Calu3 (cell line): ENCODE data around the gene NTMT2. TPM values are rescaled to one million over a fixed set of nuclear protein-coding genes. Genes with fewer than 3 reads are reported as not detected.

ENCODE experiments used
- BruUV-seq: library from RNA; stranded (reverse); fragments of 400-500 nt; replicated peaks from 2 replicates; lab custom pipeline; 2021; lab: Mats Ljungman, UMichigan
- CTCF ChIA-PET: fragments of 300-600 bp; sonication (Branson Sonifier 250); formaldehyde crosslinking; loops from one replicate; lab custom pipeline; 2022; ENCODE audit warnings: antibody characterized with exemption; lab: Charles Lee
- DNase-seq: peaks from one replicate; pipeline ENCODE4 v3.0.0; 2022
- H3K27ac Mint-ChIP-seq: one replicate; pipeline ENCODE4 v1.8.0; 2022; ENCODE audit warnings: mixed read lengths; ENCODE audit not compliant: unreplicated experiment
- H3K27me3 Mint-ChIP-seq: one replicate; pipeline ENCODE4 v1.8.0; 2022; ENCODE audit warnings: mixed read lengths; ENCODE audit not compliant: unreplicated experiment
- H3K36me3 Mint-ChIP-seq: one replicate; pipeline ENCODE4 v1.8.0; 2022; ENCODE audit warnings: mild to moderate bottlenecking, moderate library complexity, mixed read lengths; ENCODE audit not compliant: insufficient read depth, unreplicated experiment
- H3K4me1 Mint-ChIP-seq: one replicate; pipeline ENCODE4 v1.8.0; 2022; ENCODE audit warnings: mild to moderate bottlenecking, low read depth, mixed read lengths; ENCODE audit not compliant: unreplicated experiment
- H3K4me3 Mint-ChIP-seq: one replicate; pipeline ENCODE4 v1.8.0; 2022; ENCODE audit warnings: mild to moderate bottlenecking, low read depth, moderate library complexity, mixed read lengths; ENCODE audit not compliant: unreplicated experiment
- H3K9me3 Mint-ChIP-seq: one replicate; pipeline ENCODE4 v1.8.0; 2022; ENCODE audit warnings: low read depth, mixed read lengths; ENCODE audit not compliant: unreplicated experiment
- intact Hi-C: fragments of 100-400 bp; cut with micrococcal nuclease; formaldehyde crosslinking; loops from one replicate; pipeline ENCODE4 v1.10.0; 2022; ENCODE audit not compliant: unreplicated experiment
- total RNA-seq: library from RNA; stranded (reverse); gene quantifications from 2 replicates; pipeline ENCODE4 v1.2.3, GENCODE V29; 2022
- TF ChIP-seq, protein P1 (sequence below): fragments of 200-600 bp; IDR thresholded peaks from one replicate; pipeline ENCODE4 v1.8.0; 2022; ENCODE audit warnings: antibody characterized with exemption; ENCODE audit not compliant: unreplicated experiment

Gene NTMT2
- total RNA-seq, 1 experiment from 2014 or later, result not detected

- H3K4me3 Mint-ChIP-seq, result no peak overlapping the region
- no peaks in the 10 kb centered on the region for H3K4me1 Mint-ChIP-seq
Measured at GRCh38 chr1:170134521-170134920, 11.2 kb upstream of the NTMT2 start.

DNA sequence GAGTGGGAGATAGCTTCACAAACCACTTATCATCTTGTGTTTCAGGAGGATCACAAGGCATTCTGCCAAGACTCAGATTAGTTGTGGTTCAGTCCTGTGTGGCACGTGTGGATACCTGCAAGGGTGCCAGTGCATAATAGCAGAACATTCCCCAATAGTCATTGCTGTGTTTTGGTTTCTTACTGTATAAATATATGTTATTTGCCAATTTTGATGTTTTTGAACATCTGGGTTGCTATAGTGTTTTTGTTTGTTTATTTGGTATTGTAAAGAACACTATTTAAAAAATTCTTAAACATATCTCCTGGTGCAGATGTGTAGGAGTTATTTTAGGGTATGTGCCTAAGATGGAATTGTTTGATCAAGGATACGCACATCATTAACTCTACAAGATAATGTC is 5.4 kb upstream of the NTMT2 start:
- no peak overlapping the region for H3K4me3 Mint-ChIP-seq
- BruUV-seq, result no TSS peak
- no peaks in the 10 kb centered on the region for H3K9me3 Mint-ChIP-seq
- H3K27ac Mint-ChIP-seq, result no peak overlapping the region
- no peaks in the 10 kb centered on the region for H3K27me3 Mint-ChIP-seq
- peaks cover 4% of the 10 kb centered on the region for H3K4me1 Mint-ChIP-seq
- no peak for DNase-seq
- intact Hi-C loops, result no loop called here
- CTCF ChIA-PET, result no interaction called here
- no peaks in the 10 kb centered on the region for H3K36me3 Mint-ChIP-seq
- TF ChIP-seq, protein P1, sequence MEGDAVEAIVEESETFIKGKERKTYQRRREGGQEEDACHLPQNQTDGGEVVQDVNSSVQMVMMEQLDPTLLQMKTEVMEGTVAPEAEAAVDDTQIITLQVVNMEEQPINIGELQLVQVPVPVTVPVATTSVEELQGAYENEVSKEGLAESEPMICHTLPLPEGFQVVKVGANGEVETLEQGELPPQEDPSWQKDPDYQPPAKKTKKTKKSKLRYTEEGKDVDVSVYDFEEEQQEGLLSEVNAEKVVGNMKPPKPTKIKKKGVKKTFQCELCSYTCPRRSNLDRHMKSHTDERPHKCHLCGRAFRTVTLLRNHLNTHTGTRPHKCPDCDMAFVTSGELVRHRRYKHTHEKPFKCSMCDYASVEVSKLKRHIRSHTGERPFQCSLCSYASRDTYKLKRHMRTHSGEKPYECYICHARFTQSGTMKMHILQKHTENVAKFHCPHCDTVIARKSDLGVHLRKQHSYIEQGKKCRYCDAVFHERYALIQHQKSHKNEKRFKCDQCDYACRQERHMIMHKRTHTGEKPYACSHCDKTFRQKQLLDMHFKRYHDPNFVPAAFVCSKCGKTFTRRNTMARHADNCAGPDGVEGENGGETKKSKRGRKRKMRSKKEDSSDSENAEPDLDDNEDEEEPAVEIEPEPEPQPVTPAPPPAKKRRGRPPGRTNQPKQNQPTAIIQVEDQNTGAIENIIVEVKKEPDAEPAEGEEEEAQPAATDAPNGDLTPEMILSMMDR, result no peak

More at GRCh38 chr1:170134521-170134920, 11.2 kb upstream of the NTMT2 start:
- no peak for DNase-seq
- BruUV-seq, result no TSS peak
- H3K27me3 Mint-ChIP-seq, result no peaks in the 10 kb centered on the region
- no peaks in the 10 kb centered on the region for H3K36me3 Mint-ChIP-seq
- CTCF ChIA-PET, result no interaction called here
- no peaks in the 10 kb centered on the region for H3K9me3 Mint-ChIP-seq
- no peak overlapping the region for H3K27ac Mint-ChIP-seq
- intact Hi-C loops, result no loop called here
- TF ChIP-seq, protein P1, result no peak

- intact Hi-C loops, result no loop called here
- CTCF ChIA-PET, result interaction anchor here (0.6 kb wide), 1 partner anchor 312 kb away, joined by 8 read pairs; no protein-coding TSS in a partner anchor
- peaks cover 15% of the 10 kb centered on the region for H3K4me1 Mint-ChIP-seq
- TF ChIP-seq, protein P1, result no peak
- no TSS peak for BruUV-seq
- no peaks in the 10 kb centered on the region for H3K9me3 Mint-ChIP-seq
- H3K36me3 Mint-ChIP-seq, result no peaks in the 10 kb centered on the region
- H3K27ac Mint-ChIP-seq, result no peak overlapping the region
- DNase-seq, result no peak
- no peaks in the 10 kb centered on the region for H3K27me3 Mint-ChIP-seq
- H3K4me3 Mint-ChIP-seq, result no peak overlapping the region
Measured at GRCh38 chr1:170145061-170145460, 698 bp upstream of the NTMT2 start.

DNA sequence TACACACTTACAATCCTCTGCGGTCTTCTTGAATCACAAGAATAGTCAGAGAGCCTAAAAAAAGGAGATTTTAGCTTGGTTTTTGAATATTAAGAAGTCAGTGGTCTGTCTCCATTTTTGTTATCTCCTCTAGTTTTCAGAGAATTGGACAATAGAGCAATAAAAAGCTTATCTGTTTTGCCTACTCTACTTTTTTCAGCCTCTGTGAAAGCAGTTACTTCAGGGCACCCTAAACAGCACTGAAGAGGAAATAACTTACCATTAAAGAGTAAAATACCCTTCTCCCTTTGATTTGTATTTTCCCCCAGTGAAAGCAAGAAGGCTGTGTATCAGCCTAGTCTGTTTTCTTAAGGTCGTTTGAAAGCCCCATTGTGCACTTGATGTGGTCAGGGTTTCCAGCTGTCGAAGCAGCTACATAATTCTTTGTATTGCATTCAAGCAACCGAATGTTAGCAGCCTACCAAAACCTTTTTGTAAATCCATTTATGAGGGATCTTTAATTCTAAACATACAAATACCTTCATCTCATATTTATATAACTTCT is 1.0 kb downstream of the NTMT2 start:
- Mint-ChIP-seq H3K36me3 (no peaks in the 10 kb centered on the region), H3K4me1 (peaks cover 15% of the 10 kb centered on the region), H3K27ac (no peak overlapping the region), H3K9me3 (no peaks in the 10 kb centered on the region), H3K27me3 (no peaks in the 10 kb centered on the region), H3K4me3 (no peak overlapping the region)
- TF ChIP-seq, protein P1, result no peak
- CTCF ChIA-PET, result no interaction called here
- intact Hi-C loops, result no loop called here
- BruUV-seq, result no TSS peak
- DNase-seq, result no peak
